Right lobe of liver (tissue), 4 donors: ENCODE results near the gene MDFIC.

Experiments
- POLR2A ChIP-seq: fragments of 450-650 bp; IDR thresholded peaks from one replicate; pipeline ENCODE4 v1.6.1; 2017; ENCODE audit warnings: antibody characterized with exemption, mild to moderate bottlenecking
- TF ChIP-seq, protein P1 (sequence below), 4 donors: fragments of 200-600 bp in 3 of 4; fragments of 450-650 bp in 1 of 4; IDR thresholded peaks; one replicate each; pipeline versions ENCODE4 v1.5.1 to v1.8.0; 2016 to 2022; ENCODE audit warnings: antibody characterized with exemption in 4 of 4, mild to moderate bottlenecking in 2 of 4
- donor health status: DM: no; HTN: no; CAD: no.
- donor health status: DM: no; HTN: no; CAD: no.
- donor health status: DM: no; HTN: yes; CAD: no.

GRCh38 chr7:114901771-114902170 lies 20.1 kb upstream of the MDFIC start:
- TF ChIP-seq, protein P1, sequence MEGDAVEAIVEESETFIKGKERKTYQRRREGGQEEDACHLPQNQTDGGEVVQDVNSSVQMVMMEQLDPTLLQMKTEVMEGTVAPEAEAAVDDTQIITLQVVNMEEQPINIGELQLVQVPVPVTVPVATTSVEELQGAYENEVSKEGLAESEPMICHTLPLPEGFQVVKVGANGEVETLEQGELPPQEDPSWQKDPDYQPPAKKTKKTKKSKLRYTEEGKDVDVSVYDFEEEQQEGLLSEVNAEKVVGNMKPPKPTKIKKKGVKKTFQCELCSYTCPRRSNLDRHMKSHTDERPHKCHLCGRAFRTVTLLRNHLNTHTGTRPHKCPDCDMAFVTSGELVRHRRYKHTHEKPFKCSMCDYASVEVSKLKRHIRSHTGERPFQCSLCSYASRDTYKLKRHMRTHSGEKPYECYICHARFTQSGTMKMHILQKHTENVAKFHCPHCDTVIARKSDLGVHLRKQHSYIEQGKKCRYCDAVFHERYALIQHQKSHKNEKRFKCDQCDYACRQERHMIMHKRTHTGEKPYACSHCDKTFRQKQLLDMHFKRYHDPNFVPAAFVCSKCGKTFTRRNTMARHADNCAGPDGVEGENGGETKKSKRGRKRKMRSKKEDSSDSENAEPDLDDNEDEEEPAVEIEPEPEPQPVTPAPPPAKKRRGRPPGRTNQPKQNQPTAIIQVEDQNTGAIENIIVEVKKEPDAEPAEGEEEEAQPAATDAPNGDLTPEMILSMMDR (IDR thresholded peaks at IDR 0.05) = no peak
- no peak for TF ChIP-seq POLR2A
